Fibroblast of skin of left biceps (primary cell): ENCODE results near the gene USP1.

Experiments used
- DNase-seq, 2 experiments: peaks; one replicate each; pipeline ENCODE4 v3.0.0-alpha.2; 2013; ENCODE audit warnings: low read depth in 2 of 2

The USP1 gene

GRCh38 chr1:62426794-62427193 is 10.1 kb upstream of the USP1 start:
- DNase-seq = no peak

DNA sequence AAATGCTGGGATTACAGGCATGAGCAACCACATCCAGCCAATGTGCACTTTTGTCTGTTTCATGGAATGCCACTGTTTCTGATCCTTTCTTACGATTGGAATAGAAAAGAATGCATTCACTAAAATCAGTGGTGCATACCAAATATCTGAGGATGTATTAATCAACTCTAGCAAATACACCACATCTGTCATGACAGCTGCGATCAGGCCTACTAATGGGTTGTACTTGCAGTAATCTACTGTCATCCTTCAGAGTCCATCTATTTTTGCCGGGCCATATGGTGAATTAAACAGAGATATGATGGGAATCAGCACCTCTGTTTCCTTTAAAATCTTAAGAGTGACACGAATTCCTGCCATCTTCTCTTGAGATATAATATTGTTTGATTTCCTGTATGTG is 8.5 kb upstream of the USP1 start:
- no peak for DNase-seq

DNA sequence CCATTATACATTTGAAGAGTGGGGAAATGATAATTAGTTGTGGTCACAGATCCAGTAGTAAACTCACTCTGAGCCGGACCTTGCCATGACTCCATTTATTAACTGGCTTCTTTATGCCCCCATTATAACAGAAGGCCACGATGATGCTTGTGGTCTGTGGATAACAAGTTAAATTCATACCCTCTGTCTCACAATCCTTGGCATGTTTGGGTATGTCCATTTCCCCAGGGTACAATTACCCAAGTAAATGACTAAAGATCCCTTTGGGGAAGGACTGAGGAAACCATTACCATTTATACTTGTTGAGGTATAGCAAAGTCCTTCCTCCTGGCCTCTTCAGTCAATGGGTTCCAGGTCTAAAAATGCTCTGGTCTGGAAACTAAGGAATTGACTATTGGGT is 7.3 kb upstream of the USP1 start:
- no peak for DNase-seq

GRCh38 chr1:62433861-62434617 is 2.8 kb upstream of the USP1 start:
- no peak for DNase-seq

GRCh38 chr1:62434618-62435001 is 2.2 kb upstream of the USP1 start:
- DNase-seq = no peak

DNA sequence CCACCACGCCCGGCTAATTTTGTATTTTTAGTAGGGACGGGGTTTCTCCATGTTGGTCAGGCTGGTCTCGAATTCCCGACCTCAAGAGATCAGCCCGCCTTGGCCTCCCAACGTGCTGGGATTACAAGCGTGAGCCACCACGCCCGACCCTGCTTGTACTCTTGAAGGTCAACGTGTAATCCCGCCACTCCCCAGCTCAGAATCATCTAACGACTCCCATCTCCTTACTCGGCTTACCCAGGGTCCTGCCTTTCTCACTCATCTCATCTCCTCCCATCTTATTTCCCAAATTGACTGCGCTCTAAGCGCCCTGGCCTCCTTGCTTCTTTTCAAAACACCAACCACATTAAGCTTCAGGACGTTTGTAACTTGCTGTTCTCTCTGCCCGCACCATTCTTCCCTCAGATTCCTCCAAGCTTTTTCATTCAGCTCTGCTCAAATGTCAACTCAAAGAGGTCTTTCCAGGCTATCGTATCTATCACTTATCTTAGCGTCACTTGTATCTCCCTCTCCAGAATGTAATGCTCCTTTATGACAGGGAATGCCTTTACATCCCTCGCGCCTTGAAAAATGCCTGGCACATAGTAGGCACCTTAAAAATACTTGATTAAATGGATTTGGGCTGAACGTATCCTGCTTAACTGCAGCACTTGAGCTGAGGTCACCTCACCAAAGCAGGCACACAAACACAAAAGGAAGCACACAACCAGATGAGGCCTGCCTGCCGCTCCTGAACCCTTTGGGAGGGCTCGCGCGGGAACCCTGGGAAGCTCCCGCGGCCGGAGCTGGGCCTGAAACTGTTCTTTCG is 1.4 kb upstream of the USP1 start:
- DNase-seq = no peak

- peak in 1 of 2 experiments; percentile 9 for DNase-seq
Measured at GRCh38 chr1:62436039-62436465, 797 bp upstream of the USP1 start.

- no peak for DNase-seq
Measured at GRCh38 chr1:62437273-62437940, 558 bp downstream of the USP1 start.

DNA sequence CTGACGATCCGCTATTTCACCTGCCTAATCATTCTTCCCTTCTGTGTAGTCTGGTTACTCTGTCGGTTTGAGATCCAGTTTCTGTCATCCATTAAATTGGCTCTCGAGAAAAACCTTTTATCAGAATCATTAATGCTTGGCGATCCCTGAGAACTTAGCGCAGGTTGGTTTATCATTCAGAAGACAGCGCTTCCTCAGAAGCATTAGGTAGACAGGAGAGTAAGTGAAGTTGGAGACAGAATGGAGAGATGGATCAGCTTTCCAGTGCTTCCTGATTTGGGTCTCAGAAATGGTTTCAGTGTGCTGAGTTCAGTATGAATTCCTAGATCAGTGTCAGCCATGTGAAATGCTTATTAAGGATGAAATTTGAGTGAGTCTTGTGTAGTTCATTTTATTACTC is 1.3 kb downstream of the USP1 start:
- no peak for DNase-seq

DNA sequence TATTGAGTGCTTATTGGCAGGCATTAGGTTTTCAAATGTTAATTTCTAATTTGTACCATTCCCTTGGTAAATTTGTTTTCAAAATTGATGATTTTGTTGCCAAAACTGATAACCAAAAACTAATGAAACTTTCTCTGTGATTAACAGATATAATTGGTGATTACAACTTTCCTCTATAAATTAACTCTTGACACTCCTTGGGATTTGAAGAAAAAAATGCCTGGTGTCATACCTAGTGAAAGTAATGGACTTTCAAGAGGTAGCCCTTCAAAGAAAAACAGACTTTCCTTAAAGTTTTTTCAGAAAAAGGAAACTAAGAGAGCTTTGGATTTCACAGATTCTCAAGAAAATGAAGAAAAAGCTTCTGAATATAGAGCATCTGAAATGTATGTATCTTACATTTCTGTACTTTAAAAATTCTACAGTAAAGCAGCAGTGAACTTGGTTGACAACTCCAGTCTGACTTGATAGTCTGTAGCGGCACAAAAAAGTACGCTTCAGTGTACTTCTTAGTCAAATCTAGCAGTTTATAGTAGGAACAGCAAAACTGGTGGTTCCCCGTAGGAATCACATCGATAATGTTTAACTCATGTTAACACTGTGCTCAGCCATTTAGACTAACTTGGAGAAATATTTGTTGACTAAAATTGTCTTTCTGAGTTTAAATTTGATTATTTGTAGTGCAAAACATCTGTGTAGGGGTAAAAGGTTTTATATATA is 3.0 kb downstream of the USP1 start:
- DNase-seq = no peak

- DNase-seq = no peak
Measured at GRCh38 chr1:62444701-62445100, 7.9 kb downstream of the USP1 start.

DNA sequence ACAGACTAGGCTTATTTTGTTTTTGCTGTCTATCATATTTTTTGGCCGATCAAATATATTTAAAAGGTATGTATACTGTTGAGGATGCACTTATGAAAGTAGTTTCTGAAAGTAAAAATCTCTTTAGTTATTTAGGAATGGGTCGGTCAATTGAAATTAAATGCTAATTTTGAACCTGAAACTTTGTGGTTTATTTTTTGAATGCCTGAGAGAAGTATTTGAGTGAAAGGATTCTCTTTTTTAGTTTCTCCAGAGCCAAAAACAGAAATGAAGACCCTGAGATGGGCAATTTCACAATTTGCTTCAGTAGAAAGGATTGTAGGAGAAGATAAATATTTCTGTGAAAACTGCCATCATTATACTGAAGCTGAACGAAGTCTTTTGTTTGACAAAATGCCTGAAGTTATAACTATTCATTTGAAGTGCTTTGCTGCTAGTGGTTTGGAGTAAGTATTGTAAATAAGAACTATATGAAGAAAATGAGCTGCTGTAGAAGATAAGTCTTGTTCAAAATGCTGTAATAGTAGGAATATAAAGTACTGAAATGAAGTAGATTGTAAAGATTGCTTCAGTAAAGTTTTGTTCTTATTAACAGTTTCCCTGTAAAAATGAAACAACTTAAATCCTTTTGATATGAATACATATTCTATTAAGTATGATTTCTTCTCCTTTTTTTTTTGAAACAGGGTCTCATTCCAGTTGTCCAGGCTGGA is 11.5 kb downstream of the USP1 start:
- DNase-seq = no peak

- no peak for DNase-seq
Measured at GRCh38 chr1:62450301-62450700, 13.5 kb downstream of the USP1 start.

- no peak for DNase-seq
Measured at GRCh38 chr1:62452951-62453350, 16.1 kb downstream of the USP1 start.

GRCh38 chr1:62457955-62458354 is 21.1 kb downstream of the USP1 start:
- no peak for DNase-seq

DNA sequence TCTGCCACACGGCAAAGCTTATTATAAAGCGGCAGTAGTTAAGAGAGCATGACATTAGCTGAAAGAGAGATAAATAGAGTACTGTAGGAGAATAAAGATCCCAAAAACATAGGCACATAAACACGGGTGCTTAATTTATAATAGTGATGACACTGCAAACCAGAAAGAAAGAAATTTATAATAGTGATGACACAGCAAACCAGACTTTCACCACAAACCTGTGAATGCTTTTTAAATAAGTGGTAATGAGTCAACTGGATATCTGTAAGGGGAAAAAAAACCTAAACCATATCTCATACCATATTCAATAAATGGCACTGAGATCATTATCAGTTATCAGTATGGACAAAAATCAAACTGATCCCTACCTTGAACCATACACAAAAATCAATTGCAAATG is 25.5 kb downstream of the USP1 start:
- peak; percentile 12 to 17 for DNase-seq

GRCh38 chr1:62467092-62467491 is 30.2 kb downstream of the USP1 start:
- DNase-seq = peak; percentile 13 to 17

DNA sequence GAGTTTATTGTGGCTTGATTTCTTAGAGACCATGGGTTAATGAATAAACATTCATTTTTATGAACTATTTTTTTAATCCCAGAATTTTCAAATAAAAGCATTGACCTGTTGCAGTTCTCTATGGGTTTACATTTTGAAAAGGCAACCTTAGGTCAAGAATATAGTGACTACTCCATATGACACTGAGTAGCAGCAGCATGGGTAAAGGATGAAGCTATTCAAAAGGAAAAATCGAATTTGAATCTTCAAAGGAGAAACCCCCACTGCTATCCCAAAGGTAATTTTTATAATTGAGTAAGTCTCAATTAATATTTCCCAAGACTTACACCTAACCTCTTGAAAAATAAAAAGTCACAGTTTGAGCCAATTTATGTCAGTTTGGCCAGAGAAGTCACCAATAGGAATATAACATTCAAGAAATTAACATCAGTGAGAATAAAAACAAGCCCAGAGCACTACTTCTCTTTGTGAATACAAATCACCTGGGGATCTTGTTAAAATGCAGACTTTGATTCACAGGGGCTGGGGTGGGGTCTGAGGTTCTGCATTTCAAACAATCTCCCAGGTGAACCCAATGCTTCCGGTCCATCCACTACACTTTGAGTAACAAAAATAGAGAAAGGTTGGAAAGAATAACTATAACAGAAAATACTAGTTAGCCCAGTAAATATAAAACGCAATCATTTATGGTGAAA is 39.8 kb downstream of the USP1 start:
- no peak for DNase-seq

DNA sequence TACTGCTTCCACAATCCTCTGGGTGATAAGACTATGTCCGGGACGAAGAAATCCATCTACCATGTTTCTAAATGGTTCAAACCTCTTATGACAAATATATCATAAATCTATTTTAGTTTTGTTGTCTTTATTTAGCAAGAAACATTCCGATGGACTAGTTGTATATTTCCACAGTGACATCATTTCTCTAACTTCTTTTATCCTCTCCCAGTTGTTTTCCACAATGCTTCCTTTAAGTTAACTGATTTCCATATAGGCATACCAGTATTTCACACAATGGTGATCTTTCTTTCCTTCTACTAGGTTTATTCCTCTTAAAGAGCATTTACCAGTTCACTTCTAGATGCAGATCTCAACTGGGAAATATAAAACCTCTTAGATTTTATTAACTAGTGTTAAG is 44.8 kb downstream of the USP1 start:
- DNase-seq = no peak

- no peak for DNase-seq
Measured at GRCh38 chr1:62484824-62485468, 48.1 kb downstream of the USP1 start.
